ENCODE measurements around the gene SLC4A2.

GRCh38 chr7:151083071-151083823, 23.9 kb downstream of the SLC4A2 start, which contains the start of gene TMUB1:
- no peak for TF ChIP-seq CTCF (IDR thresholded peaks at IDR 0.05)
- peak in 2 of 3 donors; percentile 25 to 54 for TF ChIP-seq POLR2A (IDR thresholded peaks at IDR 0.05)
